ENCODE data around the gene AP5S1.

The AP5S1 gene

GRCh38 chr20:3801846-3802245 is 18.5 kb upstream of the AP5S1 start:
- Histone ChIP-seq H3K4me1 (ENCODE audit: control insufficient read depth, insufficient read depth, low read length) (peaks cover 34% of the 10 kb centered on the region), H3K36me3 (ENCODE audit: control insufficient read depth, insufficient read depth, low read length) (peaks cover 61% of the 10 kb centered on the region), H3K27me3 (ENCODE audit: control insufficient read depth, insufficient read depth, low read length) (no peaks in the 10 kb centered on the region)

DNA sequence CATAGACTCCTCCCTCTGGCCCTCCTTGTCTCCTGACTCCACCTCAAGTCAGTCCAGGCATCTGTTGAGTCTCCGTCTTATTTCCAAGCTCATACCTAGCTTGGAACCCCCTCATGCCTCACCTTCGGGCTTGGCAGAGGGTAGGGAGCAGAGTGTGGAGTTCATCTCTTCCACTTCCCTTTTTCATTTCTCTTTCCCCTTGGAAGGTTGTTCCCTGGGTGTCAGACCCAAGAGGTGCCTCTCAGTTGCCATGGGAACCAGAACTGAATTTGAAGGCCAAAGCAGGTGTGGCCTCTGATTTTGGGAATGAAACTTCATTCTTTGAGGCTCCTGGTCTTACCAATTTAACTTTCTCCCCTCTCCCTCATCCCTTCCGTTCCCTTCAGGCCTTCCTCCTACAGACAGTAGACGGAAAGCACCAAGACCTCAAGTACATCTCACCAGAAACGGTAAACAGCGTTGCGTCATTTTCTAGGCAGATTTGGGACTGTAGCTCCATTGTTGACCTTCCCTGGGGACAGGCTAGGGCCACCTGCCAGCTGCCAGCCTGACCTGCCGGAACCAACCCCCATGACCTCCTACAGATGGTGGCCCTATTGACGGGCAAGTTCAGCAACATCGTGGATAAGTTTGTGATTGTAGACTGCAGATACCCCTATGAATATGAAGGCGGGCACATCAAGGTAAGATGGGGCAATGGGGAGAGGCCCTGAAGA is 17.7 kb upstream of the AP5S1 start:
- Histone ChIP-seq H3K4me3 (ENCODE audit: low read depth, low read length) (no peak overlapping the region), H3K27me3 (ENCODE audit: control insufficient read depth, insufficient read depth, low read length) (no peaks in the 10 kb centered on the region), H3K9me3 (ENCODE audit: control insufficient read depth, insufficient read depth, low read length) (no peaks in the 10 kb centered on the region), H3K4me1 (ENCODE audit: control insufficient read depth, insufficient read depth, low read length) (peaks cover 36% of the 10 kb centered on the region), H3K27ac (ENCODE audit: low read depth, low read length) (no peak overlapping the region), H3K36me3 (ENCODE audit: control insufficient read depth, insufficient read depth, low read length) (peaks cover 61% of the 10 kb centered on the region), H3K9ac (ENCODE audit: low read depth, low read length) (no peak overlapping the region)

More at GRCh38 chr20:3801846-3802245, 18.5 kb upstream of the AP5S1 start:
- H3K9me3 ChIP-seq (ENCODE audit: control insufficient read depth, insufficient read depth, low read length) = no peaks in the 10 kb centered on the region
- H3K27ac ChIP-seq (ENCODE audit: low read depth, low read length) = no peak overlapping the region
- no peak overlapping the region for H3K9ac ChIP-seq (ENCODE audit: low read depth, low read length)
- H3K4me3 ChIP-seq (ENCODE audit: low read depth, low read length) = no peak overlapping the region

DNA sequence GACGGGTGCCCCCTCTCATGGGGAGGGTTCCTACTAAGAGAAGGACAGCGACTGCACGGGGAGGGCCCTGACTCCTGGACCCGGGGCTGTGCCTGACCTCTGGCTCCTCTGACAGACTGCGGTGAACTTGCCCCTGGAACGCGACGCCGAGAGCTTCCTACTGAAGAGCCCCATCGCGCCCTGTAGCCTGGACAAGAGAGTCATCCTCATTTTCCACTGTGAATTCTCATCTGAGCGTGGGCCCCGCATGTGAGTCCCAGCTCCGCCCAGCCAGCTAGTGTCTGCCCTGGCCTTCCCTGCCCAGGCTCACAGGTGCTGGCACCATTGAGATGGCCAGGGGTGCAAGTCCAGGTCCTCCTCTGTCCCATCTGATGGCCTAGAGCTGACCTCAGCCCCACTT is 17.1 kb upstream of the AP5S1 start:
- Histone ChIP-seq H3K27ac (ENCODE audit: low read depth, low read length) (no peak overlapping the region), H3K4me3 (ENCODE audit: low read depth, low read length) (no peak overlapping the region), H3K27me3 (ENCODE audit: control insufficient read depth, insufficient read depth, low read length) (no peaks in the 10 kb centered on the region), H3K9ac (ENCODE audit: low read depth, low read length) (no peak overlapping the region), H3K9me3 (ENCODE audit: control insufficient read depth, insufficient read depth, low read length) (no peaks in the 10 kb centered on the region), H3K36me3 (ENCODE audit: control insufficient read depth, insufficient read depth, low read length) (peaks cover 59% of the 10 kb centered on the region), H3K4me1 (ENCODE audit: control insufficient read depth, insufficient read depth, low read length) (peaks cover 40% of the 10 kb centered on the region)

DNA sequence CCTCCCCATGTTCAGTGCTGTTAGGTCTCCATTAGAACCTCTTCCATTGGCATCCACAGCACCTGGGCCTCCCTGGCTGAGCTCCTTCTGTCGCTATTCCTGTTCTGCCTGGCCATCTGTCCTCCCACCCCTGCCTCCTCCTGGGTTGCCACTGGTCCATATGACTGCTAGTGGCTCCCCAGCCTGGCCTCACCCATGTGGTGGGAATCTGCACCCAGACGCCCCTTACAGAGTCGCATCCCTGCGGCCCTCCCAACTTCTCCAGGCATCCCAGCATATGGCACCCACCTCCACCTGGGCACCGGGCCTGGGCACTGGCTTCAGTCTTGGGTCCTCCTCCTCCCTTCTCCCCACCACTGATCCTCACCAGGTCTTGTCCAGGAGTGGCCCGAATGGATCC is 16.5 kb upstream of the AP5S1 start:
- Histone ChIP-seq H3K9ac (ENCODE audit: low read depth, low read length) (no peak overlapping the region), H3K27me3 (ENCODE audit: control insufficient read depth, insufficient read depth, low read length) (no peaks in the 10 kb centered on the region), H3K9me3 (ENCODE audit: control insufficient read depth, insufficient read depth, low read length) (no peaks in the 10 kb centered on the region), H3K4me1 (ENCODE audit: control insufficient read depth, insufficient read depth, low read length) (peaks cover 37% of the 10 kb centered on the region), H3K27ac (ENCODE audit: low read depth, low read length) (no peak overlapping the region), H3K4me3 (ENCODE audit: low read depth, low read length) (no peak overlapping the region), H3K36me3 (ENCODE audit: control insufficient read depth, insufficient read depth, low read length) (peaks cover 55% of the 10 kb centered on the region)

- peaks cover 32% of the 10 kb centered on the region for H3K4me1 ChIP-seq (ENCODE audit: control insufficient read depth, insufficient read depth, low read length)
- H3K36me3 ChIP-seq (ENCODE audit: control insufficient read depth, insufficient read depth, low read length) = peaks cover 55% of the 10 kb centered on the region
- H3K9ac ChIP-seq (ENCODE audit: low read depth, low read length) = no peak overlapping the region
- no peaks in the 10 kb centered on the region for H3K9me3 ChIP-seq (ENCODE audit: control insufficient read depth, insufficient read depth, low read length)
- no peak overlapping the region for H3K4me3 ChIP-seq (ENCODE audit: low read depth, low read length)
- no peak overlapping the region for H3K27ac ChIP-seq (ENCODE audit: low read depth, low read length)
- no peaks in the 10 kb centered on the region for H3K27me3 ChIP-seq (ENCODE audit: control insufficient read depth, insufficient read depth, low read length)
Measured at GRCh38 chr20:3804254-3804751, 16.0 kb upstream of the AP5S1 start.

GRCh38 chr20:3804781-3805180 is 15.6 kb upstream of the AP5S1 start:
- H3K9ac ChIP-seq (ENCODE audit: low read depth, low read length) = no peak overlapping the region

GRCh38 chr20:3808544-3808943 is 11.8 kb upstream of the AP5S1 start:
- H3K9me3 ChIP-seq (ENCODE audit: control insufficient read depth, insufficient read depth, low read length) = no peaks in the 10 kb centered on the region
- H3K36me3 ChIP-seq (ENCODE audit: control insufficient read depth, insufficient read depth, low read length) = peaks cover 26% of the 10 kb centered on the region
- H3K4me3 ChIP-seq (ENCODE audit: low read depth, low read length) = no peak overlapping the region
- no peak overlapping the region for H3K9ac ChIP-seq (ENCODE audit: low read depth, low read length)
- peaks cover 14% of the 10 kb centered on the region for H3K4me1 ChIP-seq (ENCODE audit: control insufficient read depth, insufficient read depth, low read length)
- no peak overlapping the region for H3K27ac ChIP-seq (ENCODE audit: low read depth, low read length)
- H3K27me3 ChIP-seq (ENCODE audit: control insufficient read depth, insufficient read depth, low read length) = no peaks in the 10 kb centered on the region

More at GRCh38 chr20:3804781-3805180, 15.6 kb upstream of the AP5S1 start:
- Histone ChIP-seq H3K9me3 (ENCODE audit: control insufficient read depth, insufficient read depth, low read length) (no peaks in the 10 kb centered on the region), H3K27ac (ENCODE audit: low read depth, low read length) (no peak overlapping the region), H3K36me3 (ENCODE audit: control insufficient read depth, insufficient read depth, low read length) (peaks cover 55% of the 10 kb centered on the region), H3K4me3 (ENCODE audit: low read depth, low read length) (no peak overlapping the region), H3K4me1 (ENCODE audit: control insufficient read depth, insufficient read depth, low read length) (peaks cover 29% of the 10 kb centered on the region), H3K27me3 (ENCODE audit: control insufficient read depth, insufficient read depth, low read length) (no peaks in the 10 kb centered on the region)

DNA sequence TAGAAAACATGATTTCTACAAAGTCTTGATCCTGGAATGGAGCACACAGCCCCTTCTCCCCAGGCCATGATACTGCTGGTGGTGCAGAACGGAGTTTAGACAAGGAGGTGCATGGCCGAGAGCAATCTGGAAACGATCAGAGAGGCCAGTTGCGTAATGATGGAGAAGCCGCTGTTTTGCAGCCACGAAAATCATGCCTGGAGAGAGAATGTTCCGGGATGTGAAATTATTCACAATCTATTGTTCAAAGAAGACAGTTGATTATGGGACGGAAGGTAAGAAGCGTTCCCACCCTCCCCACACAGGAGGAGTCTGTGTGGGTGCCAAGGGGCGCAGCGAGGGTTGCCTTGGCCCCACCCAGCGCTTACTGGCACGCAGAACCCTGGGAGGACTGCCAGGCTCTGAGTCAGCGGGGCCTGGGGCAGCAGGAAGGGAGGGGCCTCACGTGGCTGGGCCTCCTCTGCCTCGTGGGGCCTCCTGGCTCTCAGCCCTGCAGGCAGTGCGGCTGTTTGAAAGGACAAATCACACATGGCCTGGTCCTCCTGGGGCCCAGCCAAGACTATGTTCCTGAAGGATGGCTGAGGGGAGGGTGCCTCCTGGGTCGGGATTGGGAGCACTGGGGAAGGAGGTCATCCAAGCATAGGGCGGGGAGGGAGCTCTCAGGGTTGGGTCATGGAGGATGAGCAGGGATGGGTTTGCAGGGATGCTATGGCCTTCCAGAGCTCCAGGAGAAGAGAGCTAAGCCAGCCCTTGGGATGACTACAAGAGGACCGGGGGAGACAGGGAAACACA is 8.7 kb upstream of the AP5S1 start:
- Histone ChIP-seq H3K36me3 (ENCODE audit: control insufficient read depth, insufficient read depth, low read length) (no peaks in the 10 kb centered on the region), H3K27me3 (ENCODE audit: control insufficient read depth, insufficient read depth, low read length) (no peaks in the 10 kb centered on the region), H3K9me3 (ENCODE audit: control insufficient read depth, insufficient read depth, low read length) (no peaks in the 10 kb centered on the region), H3K9ac (ENCODE audit: low read depth, low read length) (no peak overlapping the region), H3K4me1 (ENCODE audit: control insufficient read depth, insufficient read depth, low read length) (peaks cover 20% of the 10 kb centered on the region), H3K27ac (ENCODE audit: low read depth, low read length) (no peak overlapping the region), H3K4me3 (ENCODE audit: low read depth, low read length) (no peak overlapping the region)

- peaks cover 14% of the 10 kb centered on the region for H3K4me1 ChIP-seq (ENCODE audit: control insufficient read depth, insufficient read depth, low read length)
- no peak overlapping the region for H3K9ac ChIP-seq (ENCODE audit: low read depth, low read length)
- H3K36me3 ChIP-seq (ENCODE audit: control insufficient read depth, insufficient read depth, low read length) = no peaks in the 10 kb centered on the region
- H3K4me3 ChIP-seq (ENCODE audit: low read depth, low read length) = no peak overlapping the region
- H3K27me3 ChIP-seq (ENCODE audit: control insufficient read depth, insufficient read depth, low read length) = no peaks in the 10 kb centered on the region
- H3K27ac ChIP-seq (ENCODE audit: low read depth, low read length) = no peak overlapping the region
- no peaks in the 10 kb centered on the region for H3K9me3 ChIP-seq (ENCODE audit: control insufficient read depth, insufficient read depth, low read length)
Measured at GRCh38 chr20:3812259-3812681, 8.1 kb upstream of the AP5S1 start.

GRCh38 chr20:3812975-3813847 is 7.1 kb upstream of the AP5S1 start:
- Histone ChIP-seq H3K9me3 (ENCODE audit: control insufficient read depth, insufficient read depth, low read length) (no peaks in the 10 kb centered on the region), H3K27me3 (ENCODE audit: control insufficient read depth, insufficient read depth, low read length) (no peaks in the 10 kb centered on the region), H3K36me3 (ENCODE audit: control insufficient read depth, insufficient read depth, low read length) (no peaks in the 10 kb centered on the region), H3K4me1 (ENCODE audit: control insufficient read depth, insufficient read depth, low read length) (peaks cover 6% of the 10 kb centered on the region), H3K9ac (ENCODE audit: low read depth, low read length) (no peak overlapping the region), H3K27ac (ENCODE audit: low read depth, low read length) (no peak overlapping the region), H3K4me3 (ENCODE audit: low read depth, low read length) (no peak overlapping the region)
